Activated naive CD4-positive, alpha-beta T cell treated with anti-CD3 and anti-CD28 coated beads, Interleukin-2, amount 10 ng/mL, durations not matched to agents 7 days and 5 days (primary cell): Measurements from ENCODE around the gene SBDS.
"Not testable (repeated sequence)": the region's sequence is repeated elsewhere in the genome, so short reads cannot be mapped to it uniquely, and the experiment has no call there.

Experiments
- CTCF ChIA-PET: fragments of 350-600 bp; sonication (Branson Sonifier 250); formaldehyde crosslinking; loops from one replicate; lab custom pipeline; 2021; ENCODE audit warnings: antibody characterized with exemption; lab: Charles Lee
- DNase-seq: peaks from one replicate; pipeline ENCODE4 v3.0.0-alpha.2; 2020
- H3K27ac Mint-ChIP-seq: one replicate; pipeline ENCODE4 v1.8.0; 2021; ENCODE audit warnings: mild to moderate bottlenecking, moderate library complexity, mixed read lengths
- H3K27me3 Mint-ChIP-seq: one replicate; pipeline ENCODE4 v1.8.0; 2021; ENCODE audit warnings: mild to moderate bottlenecking, mixed read lengths
- H3K36me3 Mint-ChIP-seq: one replicate; pipeline ENCODE4 v1.8.0; 2021; ENCODE audit warnings: mixed read lengths
- H3K4me1 Mint-ChIP-seq: one replicate; pipeline ENCODE4 v1.8.0; 2021; ENCODE audit warnings: mixed read lengths
- H3K4me3 Mint-ChIP-seq: one replicate; pipeline ENCODE4 v1.8.0; 2021; ENCODE audit warnings: mild to moderate bottlenecking, moderate library complexity, mixed read lengths
- H3K9me3 Mint-ChIP-seq: one replicate; pipeline ENCODE4 v1.8.0; 2021; ENCODE audit warnings: mixed read lengths

Gene SBDS

GRCh38 chr7:67014076-67014622, 18.8 kb upstream of the SBDS start:
- H3K4me1 Mint-ChIP-seq, H3K4me3 Mint-ChIP-seq, H3K27ac Mint-ChIP-seq, CTCF ChIA-PET, H3K27me3 Mint-ChIP-seq, DNase-seq, H3K9me3 Mint-ChIP-seq: not testable (repeated sequence)
- peaks cover 30% of the 10 kb centered on the region for H3K36me3 Mint-ChIP-seq

GRCh38 chr7:67009677-67010076, 14.3 kb upstream of the SBDS start:
- H3K27me3 Mint-ChIP-seq, H3K4me1 Mint-ChIP-seq, H3K27ac Mint-ChIP-seq, CTCF ChIA-PET, H3K4me3 Mint-ChIP-seq, H3K9me3 Mint-ChIP-seq, DNase-seq: not testable (repeated sequence)
- H3K36me3 Mint-ChIP-seq: peaks cover 39% of the 10 kb centered on the region

DNA sequence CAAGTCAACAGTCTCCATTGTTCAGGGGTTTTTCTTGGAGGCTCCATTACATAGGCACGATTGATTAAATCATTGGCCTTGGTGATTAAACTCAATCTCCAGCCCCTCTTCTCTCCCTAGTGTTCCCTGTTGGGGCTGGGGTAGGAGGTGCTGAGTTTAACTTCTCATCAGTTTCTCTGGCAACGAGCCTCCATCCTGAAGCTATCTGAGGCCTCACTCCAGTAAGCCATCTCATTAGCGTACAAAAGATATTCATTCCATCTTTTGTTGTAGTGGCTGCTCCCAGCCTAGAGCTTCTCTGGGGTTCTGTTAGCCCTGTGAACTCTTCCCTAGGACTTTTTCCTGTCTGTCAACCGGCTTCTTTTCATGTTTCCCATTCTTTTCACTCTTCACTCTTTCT, 12.9 kb upstream of the SBDS start:
- Mint-ChIP-seq H3K27ac (no peak overlapping the region), H3K4me1 (no peaks in the 10 kb centered on the region), H3K4me3 (no peak overlapping the region), H3K9me3 (no peaks in the 10 kb centered on the region), H3K36me3 (peaks cover 38% of the 10 kb centered on the region), H3K27me3 (no peaks in the 10 kb centered on the region)
- no peak for DNase-seq
- CTCF ChIA-PET: no interaction called here

DNA sequence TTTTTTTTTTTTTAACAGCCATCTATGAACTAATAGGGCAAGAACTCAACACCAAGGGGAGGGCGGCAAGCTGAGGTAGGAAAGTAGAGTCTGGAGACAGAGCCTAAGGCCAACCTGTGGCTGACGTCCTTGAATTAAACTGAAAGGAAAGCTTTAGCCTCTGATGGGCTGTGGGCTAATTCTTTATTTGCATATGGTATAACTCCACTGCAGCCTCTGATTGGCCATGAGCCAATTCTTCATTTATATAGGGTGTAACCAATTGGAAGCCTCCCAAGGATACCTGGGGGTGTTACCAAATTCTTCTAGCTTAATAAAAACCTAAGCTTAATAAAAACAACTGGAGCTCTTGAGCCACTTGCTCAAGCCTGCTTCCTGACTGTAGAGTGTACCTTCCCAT, 11.6 kb upstream of the SBDS start:
- H3K4me3 Mint-ChIP-seq: no peak overlapping the region
- CTCF ChIA-PET: no interaction called here
- H3K27ac Mint-ChIP-seq: no peak overlapping the region
- no peaks in the 10 kb centered on the region for H3K4me1 Mint-ChIP-seq
- no peaks in the 10 kb centered on the region for H3K9me3 Mint-ChIP-seq
- no peak for DNase-seq
- H3K36me3 Mint-ChIP-seq: peaks cover 36% of the 10 kb centered on the region
- H3K27me3 Mint-ChIP-seq: no peaks in the 10 kb centered on the region

DNA sequence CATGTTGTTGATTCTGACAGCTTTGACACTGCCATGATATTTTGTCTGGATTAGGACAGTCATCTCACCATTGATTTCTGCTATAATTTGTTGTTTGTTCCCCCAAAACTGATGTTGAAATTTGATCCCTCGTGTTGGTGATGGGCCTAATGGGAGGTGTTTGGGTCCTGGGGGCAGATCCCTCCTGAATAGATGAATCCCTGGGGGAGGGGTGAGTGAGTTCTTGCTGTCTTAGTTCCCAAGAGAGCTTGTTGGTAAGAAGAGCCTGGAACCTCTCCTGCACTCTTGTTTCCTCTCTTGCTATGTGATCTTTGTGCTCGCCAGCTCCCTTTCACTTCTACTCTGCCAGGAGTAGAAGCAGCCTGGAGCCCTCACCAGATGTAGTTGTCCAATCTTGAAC, 8.8 kb upstream of the SBDS start:
- H3K27me3 Mint-ChIP-seq, H3K4me1 Mint-ChIP-seq, H3K27ac Mint-ChIP-seq, DNase-seq, CTCF ChIA-PET, H3K4me3 Mint-ChIP-seq, H3K9me3 Mint-ChIP-seq: not testable (repeated sequence)
- peaks cover 28% of the 10 kb centered on the region for H3K36me3 Mint-ChIP-seq

DNA sequence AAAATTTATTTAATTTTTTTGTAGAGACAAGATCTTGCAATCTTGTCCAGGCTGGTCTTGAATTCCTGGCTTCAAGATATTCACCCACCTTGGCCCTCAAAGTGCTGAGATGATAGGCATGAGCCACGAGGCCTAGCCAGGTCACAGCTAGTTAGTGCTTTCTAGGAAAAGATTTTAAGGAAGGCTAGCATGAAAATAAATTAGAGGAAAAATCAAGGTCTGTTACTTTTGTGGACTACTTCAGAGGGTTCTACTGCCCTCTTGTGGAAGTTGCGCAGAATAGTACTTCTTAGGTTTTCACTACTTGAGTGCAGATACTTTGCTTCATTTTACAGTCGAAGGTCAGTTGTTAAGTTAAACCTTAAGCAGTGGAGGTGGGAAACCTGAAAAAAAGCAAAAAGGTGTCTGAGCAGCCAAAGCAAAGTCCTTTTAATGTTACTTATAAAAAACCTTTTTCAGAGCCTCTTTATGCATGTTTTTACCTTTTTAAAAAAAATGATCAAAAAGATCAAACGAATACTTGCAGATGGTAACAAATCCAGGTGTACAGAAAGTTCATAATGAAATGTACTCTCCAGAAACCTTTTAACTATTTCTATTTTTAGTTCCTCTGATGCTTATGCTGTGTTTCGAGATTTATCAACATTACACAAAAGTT, 5.3 kb upstream of the SBDS start:
- H3K27ac Mint-ChIP-seq, H3K27me3 Mint-ChIP-seq, H3K4me3 Mint-ChIP-seq, H3K9me3 Mint-ChIP-seq, DNase-seq, CTCF ChIA-PET: not testable (repeated sequence)
- Mint-ChIP-seq H3K4me1 (peaks cover 13% of the 10 kb centered on the region), H3K36me3 (peaks cover 10% of the 10 kb centered on the region)

DNA sequence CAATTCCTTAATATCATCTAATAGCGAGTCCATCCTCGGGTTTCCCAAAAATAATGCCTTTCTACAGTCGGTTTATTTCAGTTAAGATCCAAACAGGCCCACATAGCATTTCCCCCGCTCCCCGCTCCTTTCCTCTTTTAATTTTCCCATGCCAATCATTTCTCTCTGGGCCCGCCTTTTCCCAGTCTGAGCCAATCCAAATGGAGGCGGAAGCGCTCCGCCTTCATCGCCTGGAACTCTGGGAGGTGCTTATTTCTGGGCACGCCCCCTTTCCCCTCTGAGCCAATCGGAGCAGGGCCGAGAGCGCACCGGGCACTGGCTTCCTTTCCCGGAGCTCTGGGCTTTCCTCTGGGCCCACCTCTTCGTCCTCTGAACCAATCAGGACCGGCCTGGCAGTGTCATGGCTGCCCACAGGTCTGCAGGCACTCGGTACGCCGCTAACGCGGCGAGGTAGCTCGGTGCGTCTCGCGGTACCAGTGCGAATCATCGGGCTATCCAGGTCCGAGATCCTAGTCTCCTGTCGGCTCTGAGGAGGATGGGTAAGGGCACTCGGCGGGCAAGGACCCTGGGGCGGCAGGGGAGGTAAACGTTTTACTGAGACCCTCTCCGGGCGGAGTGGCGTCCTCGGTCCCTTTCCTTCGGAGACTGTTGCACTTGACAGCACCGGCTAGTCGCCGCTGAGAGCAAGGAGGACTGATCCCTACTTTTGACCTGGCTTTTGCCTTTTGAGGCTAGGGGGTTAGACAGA, 1.2 kb upstream of the SBDS start, which contains the start of gene TYW1:
TYW1 (plus strand) TSS at position 390 of the 748 bp plus-strand sequence; CDS start at position 536, 146 bp downstream.
- Mint-ChIP-seq H3K4me3 (peak within 1 kb of the TSS; percentile 93), H3K27ac (peak within 1 kb of the TSS; percentile 100), H3K36me3 (peaks cover 23% of the 10 kb centered on the region), H3K4me1 (peaks cover 35% of the 10 kb centered on the region)
- H3K9me3 Mint-ChIP-seq, CTCF ChIA-PET, H3K27me3 Mint-ChIP-seq: not testable (repeated sequence)
- DNase-seq: peak; percentile 99

GRCh38 chr7:66994691-66995049, 716 bp downstream of the SBDS start:
- H3K4me1 Mint-ChIP-seq: peaks cover 32% of the 10 kb centered on the region
- H3K4me3 Mint-ChIP-seq: peak overlapping the region; percentile 93
- DNase-seq: peak; percentile 67
- CTCF ChIA-PET, H3K27me3 Mint-ChIP-seq, H3K9me3 Mint-ChIP-seq: not testable (repeated sequence)
- peaks cover 28% of the 10 kb centered on the region for H3K36me3 Mint-ChIP-seq
- H3K27ac Mint-ChIP-seq: peak overlapping the region; percentile 100

DNA sequence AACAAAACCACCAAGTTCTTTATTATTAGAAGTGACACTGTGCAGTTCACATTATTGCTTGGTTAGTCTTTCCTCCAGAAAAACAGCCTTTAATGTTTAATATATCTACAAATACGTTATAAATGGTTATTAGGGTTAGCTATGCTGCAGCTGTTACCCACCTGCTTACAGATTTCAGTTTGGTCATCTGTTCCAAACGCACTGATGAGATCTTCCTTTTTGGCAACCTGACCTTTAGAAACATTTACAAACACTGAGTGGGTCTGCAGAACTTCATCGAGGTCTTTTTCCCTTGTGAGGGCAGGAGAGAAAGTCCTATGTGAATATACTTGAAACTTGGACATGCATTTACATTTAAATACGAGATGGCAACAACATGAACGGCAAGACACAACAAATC, 1.3 kb downstream of the SBDS start:
- peak overlapping the region; percentile 100 for H3K27ac Mint-ChIP-seq
- H3K4me3 Mint-ChIP-seq: peak overlapping the region; percentile 93
- peaks cover 31% of the 10 kb centered on the region for H3K4me1 Mint-ChIP-seq
- H3K27me3 Mint-ChIP-seq, H3K9me3 Mint-ChIP-seq, CTCF ChIA-PET, DNase-seq: not testable (repeated sequence)
- H3K36me3 Mint-ChIP-seq: peaks cover 28% of the 10 kb centered on the region

DNA sequence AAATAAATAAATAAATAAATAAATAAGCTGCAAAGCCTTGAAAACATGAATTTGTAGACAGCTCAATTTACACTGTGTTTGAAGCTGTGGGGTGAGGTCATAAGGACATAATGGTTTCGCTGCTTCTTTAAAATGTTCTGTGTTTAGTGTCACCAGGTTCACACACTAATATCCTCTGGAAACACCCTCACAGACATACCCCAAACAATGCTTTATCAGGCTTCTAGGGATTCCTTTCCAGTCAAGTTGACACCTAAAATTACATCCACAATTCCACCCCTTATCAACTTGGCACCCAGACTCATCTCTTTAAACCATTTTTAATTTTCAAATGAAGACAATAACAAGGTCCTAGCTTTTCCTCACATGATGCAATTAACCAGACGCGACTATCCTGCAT, 5.8 kb downstream of the SBDS start:
- H3K27ac Mint-ChIP-seq, H3K9me3 Mint-ChIP-seq, H3K27me3 Mint-ChIP-seq, CTCF ChIA-PET, DNase-seq, H3K4me3 Mint-ChIP-seq: not testable (repeated sequence)
- Mint-ChIP-seq H3K4me1 (peaks cover 20% of the 10 kb centered on the region), H3K36me3 (peaks cover 38% of the 10 kb centered on the region)

DNA sequence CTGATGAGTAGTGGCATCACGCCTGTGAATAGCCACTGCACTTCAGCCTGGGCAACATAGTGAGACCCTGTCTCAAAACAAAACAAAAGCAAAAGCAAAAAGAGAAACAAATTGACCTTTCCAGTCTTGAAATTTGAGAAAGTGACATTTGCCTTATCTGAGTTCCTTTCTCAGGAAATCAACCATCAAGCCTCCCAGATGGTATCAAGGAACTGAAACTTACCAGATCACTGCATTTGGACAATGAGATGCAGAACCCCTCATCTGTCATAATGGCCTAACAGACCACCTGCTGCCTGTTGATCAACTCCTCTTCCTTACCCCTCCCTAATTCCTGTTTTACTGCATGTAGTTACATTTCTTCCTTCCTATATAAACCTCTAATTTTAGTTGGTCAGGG, 15.1 kb downstream of the SBDS start:
- H3K36me3 Mint-ChIP-seq, H3K27ac Mint-ChIP-seq, H3K4me3 Mint-ChIP-seq, CTCF ChIA-PET, DNase-seq, H3K4me1 Mint-ChIP-seq, H3K27me3 Mint-ChIP-seq: not testable (repeated sequence)
- peaks cover 15% of the 10 kb centered on the region for H3K9me3 Mint-ChIP-seq

- not testable (repeated sequence) for H3K36me3 Mint-ChIP-seq, H3K4me3 Mint-ChIP-seq, DNase-seq, H3K27me3 Mint-ChIP-seq, H3K27ac Mint-ChIP-seq, H3K4me1 Mint-ChIP-seq
- peaks cover 15% of the 10 kb centered on the region for H3K9me3 Mint-ChIP-seq
- CTCF ChIA-PET: interaction anchor here (0.5 kb wide), 1 partner anchor 8 kb away, joined by 3 read pairs; no protein-coding TSS in a partner anchor
Measured at GRCh38 chr7:66979013-66979412, 16.4 kb downstream of the SBDS start.

DNA sequence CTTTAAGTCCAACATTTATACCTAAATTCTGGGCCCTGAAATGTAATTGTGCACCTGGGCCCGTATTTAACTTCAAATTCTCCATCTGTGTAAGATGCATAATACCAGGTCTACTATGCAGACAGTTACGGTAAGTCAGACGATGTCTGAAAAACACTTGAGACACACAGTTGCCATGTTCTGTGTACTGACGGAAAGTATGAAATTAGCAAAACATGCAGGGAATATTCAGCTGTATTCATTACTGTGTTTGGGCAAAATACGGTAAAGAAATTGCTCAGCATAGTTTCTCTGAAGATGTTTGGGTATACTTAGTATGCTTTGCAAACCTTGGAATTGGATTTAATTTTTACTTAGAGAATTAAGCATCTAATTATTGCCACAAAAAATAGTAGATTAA, 17.1 kb downstream of the SBDS start:
- not testable (repeated sequence) for H3K27ac Mint-ChIP-seq, H3K4me3 Mint-ChIP-seq
- peaks cover 15% of the 10 kb centered on the region for H3K9me3 Mint-ChIP-seq

DNA sequence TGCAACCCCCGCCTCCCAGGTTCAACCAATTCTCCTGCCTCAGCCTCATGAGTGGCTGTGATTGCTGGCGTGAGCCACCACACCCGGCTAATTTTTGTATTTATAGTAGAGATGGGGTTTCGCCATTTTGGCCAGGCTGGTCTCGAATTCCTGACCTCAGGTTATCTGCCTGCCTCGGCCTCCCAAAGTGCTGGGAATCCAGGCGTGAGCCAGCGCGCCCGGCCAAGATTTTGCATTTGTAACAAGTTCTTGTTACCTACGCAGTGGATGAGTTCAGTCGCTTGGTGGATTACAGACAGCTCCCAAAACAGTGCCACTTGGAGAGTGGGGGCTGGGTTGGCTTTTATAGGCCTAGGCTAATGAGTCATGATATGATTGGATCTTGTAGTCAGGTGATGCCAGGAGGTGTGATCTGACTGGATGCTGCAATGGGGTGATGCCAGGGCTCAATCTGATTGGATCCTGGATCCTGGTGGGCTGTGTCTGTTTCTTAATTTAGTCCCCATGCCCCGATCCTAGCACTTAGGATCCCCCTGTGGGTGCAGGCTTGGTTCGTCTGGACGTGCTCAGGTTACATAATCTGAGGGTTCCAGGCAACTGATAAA, 20.3 kb downstream of the SBDS start:
- CTCF ChIA-PET: no interaction called here
- H3K4me1 Mint-ChIP-seq: no peaks in the 10 kb centered on the region
- H3K27ac Mint-ChIP-seq: no peak overlapping the region
- H3K4me3 Mint-ChIP-seq: no peak overlapping the region
- H3K9me3 Mint-ChIP-seq: peaks cover 5% of the 10 kb centered on the region
- DNase-seq: no peak
- no peaks in the 10 kb centered on the region for H3K36me3 Mint-ChIP-seq
- peaks cover 5% of the 10 kb centered on the region for H3K27me3 Mint-ChIP-seq

More for the DNA sequence above, 17.1 kb downstream of the SBDS start:
- H3K27me3 Mint-ChIP-seq, H3K36me3 Mint-ChIP-seq, DNase-seq, CTCF ChIA-PET, H3K4me1 Mint-ChIP-seq: not testable (repeated sequence)
